Measurements from ENCODE around the gene BOD1.

- TF ChIP-seq POLR2A (IDR thresholded peaks at IDR 0.05), result no peak
- no peak for TF ChIP-seq CTCF (IDR thresholded peaks at IDR 0.05)
Measured at GRCh38 chr5:173594061-173594460, 22.4 kb downstream of the BOD1 start.

Data from thyroid gland (tissue), 4 donors.